Hair follicular keratinocyte (primary cell): Measurements from ENCODE around the gene PRKAG2. TPM values are rescaled to one million over a fixed set of nuclear protein-coding genes. Genes with fewer than 3 reads are reported as not detected.

Source experiments
- total RNA-seq: library from RNA; depleted of rRNA; stranded (reverse); fragments of >200 nt; gene quantifications from 2 replicates; pipeline ENCODE4 v1.2.3, GENCODE V29; 2015

Gene PRKAG2
- 17.3 and 20.6 TPM in 2 replicates for total RNA-seq

GRCh38 chr7:151876899-151877777, at the start of gene PRKAG2:
TSS of gene PRKAG2 (minus strand) at chr7:151877115. CDS start at chr7:151876620, 495 bp downstream.

GRCh38 chr7:151519765-151520418, 357.0 kb downstream of the PRKAG2 start, which contains the start of gene RHEB:
TSS of gene RHEB (minus strand) at chr7:151519895. CDS start at chr7:151519511, 384 bp downstream.

Other genes with a start within 250 kb of the PRKAG2 start
- gene GALNTL5, start 79.3 kb upstream of the PRKAG2 start, total RNA-seq: not detected in 2 replicates
- gene GALNT11, start 148.6 kb upstream of the PRKAG2 start, total RNA-seq: 33.6 and 35.4 TPM in 2 replicates